ENCODE results near the gene RHOG.
"Not testable (repeated sequence)": the region's sequence is repeated elsewhere in the genome, so short reads cannot be mapped to it uniquely, and the experiment has no call there.

Gene RHOG

DNA sequence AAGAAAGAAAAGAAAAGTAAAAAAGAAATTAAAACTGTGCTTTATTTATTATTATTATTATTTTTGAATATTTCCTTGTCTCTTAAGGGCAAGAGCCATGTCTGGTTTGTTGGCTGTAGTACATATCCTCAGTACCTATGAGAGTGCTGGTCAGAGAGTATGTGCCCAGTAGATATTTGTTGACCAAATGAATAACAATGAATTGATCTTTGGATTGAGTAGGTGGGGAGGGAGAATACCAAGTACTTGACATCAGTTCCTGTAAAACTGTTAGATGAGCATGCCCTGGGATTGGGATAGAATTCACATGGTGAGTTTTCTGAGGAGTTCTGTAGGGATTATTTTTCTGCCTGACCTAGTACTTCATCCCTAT lies 26.1 kb upstream of the RHOG start:
- Mint-ChIP-seq H3K27ac (peak overlapping the region; percentile 84), H3K4me3 (peak overlapping the region; percentile 69), H3K27me3 (no peaks in the 10 kb centered on the region), H3K9me3 (no peaks in the 10 kb centered on the region), H3K36me3 (peaks cover 4% of the 10 kb centered on the region), H3K4me1 (peaks cover 96% of the 10 kb centered on the region)

DNA sequence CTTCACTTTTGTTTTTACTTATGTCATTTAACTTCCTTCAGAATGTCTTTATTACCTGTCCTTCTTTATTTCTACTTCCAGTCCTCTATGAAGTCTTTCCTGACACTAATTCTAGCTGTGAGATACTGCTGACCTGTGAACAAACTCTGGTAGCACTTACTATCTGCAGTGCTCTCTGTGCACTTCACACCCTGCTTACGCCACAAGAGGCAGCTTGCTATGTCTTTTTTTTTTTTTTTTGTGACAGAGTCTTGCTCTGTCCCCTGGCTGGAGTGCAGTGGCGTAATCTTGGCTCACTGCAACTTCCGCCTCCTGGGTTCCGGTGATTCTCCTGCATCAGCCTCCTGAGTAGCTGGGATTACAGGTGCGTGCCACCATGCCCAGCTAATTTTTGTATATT lies 25.4 kb upstream of the RHOG start:
- Mint-ChIP-seq H3K4me1 (peaks cover 96% of the 10 kb centered on the region), H3K4me3 (peak overlapping the region; percentile 63), H3K36me3 (peaks cover 2% of the 10 kb centered on the region), H3K27me3 (no peaks in the 10 kb centered on the region), H3K27ac (peak overlapping the region; percentile 87), H3K9me3 (no peaks in the 10 kb centered on the region)

DNA sequence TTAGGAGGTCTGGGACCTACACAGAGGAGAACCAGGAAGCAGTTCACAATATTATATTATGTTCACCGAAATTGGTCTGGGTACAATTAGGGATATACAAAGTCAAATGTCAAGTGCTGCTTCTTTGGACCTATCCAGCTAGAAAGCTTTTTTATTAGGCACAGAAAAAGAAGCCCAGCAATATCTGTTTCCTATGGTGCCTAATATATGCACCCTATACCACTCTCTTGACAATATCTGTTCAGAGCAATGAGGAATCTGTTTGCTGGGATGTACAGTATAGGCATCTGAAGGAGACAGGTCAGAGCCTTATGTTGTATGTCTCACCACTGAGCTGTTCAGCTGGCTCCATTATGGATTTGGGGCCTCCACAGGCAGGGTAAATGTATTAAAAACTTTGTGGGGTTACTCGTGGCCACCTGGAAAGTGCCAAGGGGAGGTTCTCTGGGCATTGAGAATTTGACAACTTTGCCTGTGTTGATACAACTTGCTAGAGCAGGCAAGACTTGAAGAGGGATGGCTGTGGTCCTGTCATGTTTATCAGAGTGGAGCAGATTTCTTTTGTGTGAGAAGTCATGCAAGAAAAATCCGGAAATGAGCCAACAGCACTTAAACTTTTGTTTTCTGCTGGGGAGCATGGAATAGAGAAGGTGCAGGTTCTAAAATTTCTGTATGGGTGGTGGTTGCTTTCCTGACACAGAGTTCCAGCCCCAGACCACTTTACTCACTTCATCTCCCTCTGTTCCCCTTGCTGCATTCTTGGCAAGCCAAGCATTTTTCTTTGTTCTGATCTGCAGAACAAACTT lies 24.8 kb upstream of the RHOG start:
- Mint-ChIP-seq H3K4me1 (peaks cover 95% of the 10 kb centered on the region), H3K4me3 (peak overlapping the region; percentile 63), H3K9me3 (no peaks in the 10 kb centered on the region), H3K27me3 (no peaks in the 10 kb centered on the region), H3K36me3 (peaks cover 2% of the 10 kb centered on the region), H3K27ac (peak overlapping the region; percentile 87)

DNA sequence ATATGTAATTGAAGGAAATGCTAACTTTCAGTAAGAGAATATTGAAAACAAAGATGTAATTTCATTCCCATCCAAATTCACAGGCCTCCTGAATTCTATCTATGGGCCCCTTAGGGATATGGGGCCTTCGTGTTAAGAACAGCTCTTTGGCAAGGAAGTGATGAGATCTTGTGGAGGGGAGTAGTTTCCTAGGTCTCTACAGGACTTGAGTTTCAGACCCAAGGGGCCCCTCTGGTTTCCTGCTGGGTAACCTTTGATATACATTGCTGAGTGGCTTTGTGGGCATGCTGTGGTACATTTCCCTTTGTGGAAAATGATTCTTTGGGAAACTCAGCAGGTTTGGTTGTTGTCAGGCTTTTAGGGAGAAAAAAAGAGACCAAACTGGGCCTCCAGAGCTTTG lies 20.9 kb upstream of the RHOG start:
- no peaks in the 10 kb centered on the region for H3K27me3 Mint-ChIP-seq
- peaks cover 2% of the 10 kb centered on the region for H3K36me3 Mint-ChIP-seq
- peaks cover 90% of the 10 kb centered on the region for H3K4me1 Mint-ChIP-seq
- H3K9me3 Mint-ChIP-seq, result no peaks in the 10 kb centered on the region
- H3K4me3 Mint-ChIP-seq, result peak overlapping the region; percentile 98
- peak overlapping the region; percentile 87 for H3K27ac Mint-ChIP-seq

DNA sequence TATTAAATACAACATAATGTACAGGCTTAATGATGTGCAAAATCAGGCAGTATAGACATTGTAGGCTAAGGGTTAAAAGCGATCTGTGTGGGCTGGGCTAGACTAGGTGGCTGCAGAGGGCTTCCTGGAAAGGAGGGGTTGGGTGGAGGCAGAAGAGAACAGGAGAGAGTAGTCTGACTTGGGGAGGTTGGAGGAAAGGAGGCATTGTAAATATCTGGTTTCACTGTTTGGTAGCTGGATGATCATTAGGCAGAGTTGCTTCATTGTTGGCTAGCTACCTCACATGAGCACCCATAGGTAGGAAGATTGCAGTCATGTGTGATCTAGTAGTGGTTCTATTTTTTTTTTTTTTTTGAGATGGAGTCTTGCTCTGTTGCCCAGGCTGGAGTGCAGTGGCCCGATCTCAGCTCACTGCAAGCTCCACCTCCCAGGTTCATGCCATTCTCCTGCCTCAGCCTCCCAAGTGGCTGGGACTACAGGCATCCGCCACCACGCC lies 20.2 kb upstream of the RHOG start:
- Mint-ChIP-seq H3K4me3 (peak overlapping the region; percentile 98), H3K4me1 (peaks cover 83% of the 10 kb centered on the region), H3K27ac (peak overlapping the region; percentile 89)
- not testable (repeated sequence) for H3K36me3 Mint-ChIP-seq, H3K27me3 Mint-ChIP-seq, H3K9me3 Mint-ChIP-seq

DNA sequence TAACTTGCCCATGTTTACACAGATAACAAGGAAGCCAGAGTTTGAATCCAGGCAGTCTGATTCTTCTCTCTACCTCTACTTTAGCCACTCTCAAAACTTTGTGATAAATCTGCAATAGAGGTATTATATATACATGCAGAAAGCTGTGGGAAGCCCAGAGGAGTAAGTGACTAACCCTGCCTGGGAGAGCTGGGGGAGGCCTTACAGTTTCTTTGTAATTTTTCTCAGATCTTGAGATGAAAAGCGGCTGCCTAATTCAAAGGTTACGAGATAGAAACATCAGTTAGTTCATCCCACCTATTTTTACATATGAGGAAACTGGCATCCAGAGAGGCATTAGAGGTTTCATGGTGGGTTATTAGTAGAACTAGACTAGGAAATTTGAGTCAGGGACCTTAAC lies 19.6 kb upstream of the RHOG start:
- Mint-ChIP-seq H3K4me3 (peak overlapping the region; percentile 98), H3K27me3 (no peaks in the 10 kb centered on the region), H3K27ac (peak overlapping the region; percentile 89), H3K9me3 (no peaks in the 10 kb centered on the region), H3K36me3 (peaks cover 2% of the 10 kb centered on the region), H3K4me1 (peaks cover 77% of the 10 kb centered on the region)

DNA sequence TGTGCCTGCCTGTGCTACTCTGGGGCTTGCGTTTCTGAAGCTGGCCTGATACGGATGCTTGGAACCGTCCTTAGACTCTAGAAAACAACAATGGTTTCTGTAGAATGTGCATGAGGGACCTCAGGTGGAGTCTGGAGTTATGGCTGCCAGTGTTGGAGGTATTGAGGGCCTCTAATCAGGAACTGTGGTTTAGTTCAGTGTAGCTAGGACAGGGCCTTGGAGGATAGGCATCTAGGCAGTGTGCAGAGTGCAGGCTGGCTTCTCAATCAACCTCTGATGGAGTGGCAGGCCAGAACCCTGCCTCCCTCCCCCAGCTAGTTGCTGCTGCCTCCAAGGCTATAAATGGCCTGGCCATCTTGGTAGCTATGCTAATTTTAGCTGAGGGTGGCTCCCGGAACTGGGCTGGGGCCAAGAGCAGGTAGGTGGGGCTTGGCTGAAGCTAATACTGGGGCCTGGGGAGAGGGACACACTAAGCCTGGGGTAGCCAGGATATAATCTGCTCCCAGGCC lies 18.7 kb upstream of the RHOG start:
- H3K9me3 Mint-ChIP-seq, result no peaks in the 10 kb centered on the region
- H3K27ac Mint-ChIP-seq, result peak overlapping the region; percentile 89
- H3K27me3 Mint-ChIP-seq, result no peaks in the 10 kb centered on the region
- peaks cover 2% of the 10 kb centered on the region for H3K36me3 Mint-ChIP-seq
- peak overlapping the region; percentile 98 for H3K4me3 Mint-ChIP-seq
- H3K4me1 Mint-ChIP-seq, result peaks cover 72% of the 10 kb centered on the region

DNA sequence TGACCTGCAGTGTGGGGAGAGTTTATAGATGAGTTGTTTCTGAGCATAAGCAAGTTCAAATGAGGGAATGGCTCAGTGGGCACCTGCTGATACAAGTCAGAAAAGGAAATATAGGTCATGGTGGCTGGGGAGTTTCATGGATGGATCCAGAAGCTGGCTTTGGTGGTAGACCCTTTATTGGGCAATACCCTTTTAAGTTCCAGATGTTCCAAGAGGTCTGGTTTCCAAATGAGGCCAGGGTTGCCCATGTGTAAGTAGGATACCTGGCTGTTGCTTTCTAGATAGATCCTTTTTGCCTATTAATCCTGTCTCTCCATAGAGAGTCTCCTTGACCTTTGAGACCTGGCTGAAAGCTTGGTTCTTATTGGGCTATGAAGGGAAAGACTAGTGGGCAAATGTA lies 16.9 kb upstream of the RHOG start:
- Mint-ChIP-seq H3K27me3 (no peaks in the 10 kb centered on the region), H3K36me3 (peaks cover 1% of the 10 kb centered on the region), H3K4me3 (peak overlapping the region; percentile 98), H3K27ac (peak overlapping the region; percentile 95), H3K4me1 (peaks cover 76% of the 10 kb centered on the region), H3K9me3 (no peaks in the 10 kb centered on the region)

DNA sequence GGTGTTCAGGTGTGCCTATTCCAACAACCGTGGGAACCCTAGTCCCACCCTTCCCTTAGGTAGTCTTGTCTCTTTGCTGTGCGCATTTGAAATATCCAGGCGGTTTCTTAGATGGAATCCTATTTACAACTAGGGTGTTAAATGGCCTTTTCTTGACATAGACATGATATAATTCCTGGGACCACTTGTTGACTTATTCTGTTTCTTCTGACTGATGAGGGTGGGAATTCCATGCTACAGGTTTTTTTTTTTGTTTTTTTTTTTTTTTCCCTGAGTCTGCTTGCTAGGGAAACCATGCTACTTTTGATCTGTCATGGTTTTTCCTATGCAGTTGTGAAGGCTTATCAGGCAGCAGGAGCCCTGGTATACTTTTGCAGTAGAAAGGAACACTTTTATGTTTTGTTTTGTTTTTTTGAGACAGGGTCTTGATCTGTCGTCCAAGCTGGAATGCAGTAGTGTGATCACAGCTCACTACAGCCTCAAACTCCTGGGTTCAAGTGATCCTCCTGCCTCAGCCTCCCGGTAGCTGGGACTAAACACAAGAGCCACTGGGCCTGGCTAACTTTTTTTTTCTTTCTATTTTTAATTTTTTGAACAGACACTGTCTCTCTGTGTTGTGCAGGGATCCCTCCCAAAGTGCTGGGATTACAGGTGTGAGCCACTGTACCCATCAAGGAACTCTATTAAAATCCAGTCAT lies 16.2 kb upstream of the RHOG start:
- peaks cover 1% of the 10 kb centered on the region for H3K36me3 Mint-ChIP-seq

DNA sequence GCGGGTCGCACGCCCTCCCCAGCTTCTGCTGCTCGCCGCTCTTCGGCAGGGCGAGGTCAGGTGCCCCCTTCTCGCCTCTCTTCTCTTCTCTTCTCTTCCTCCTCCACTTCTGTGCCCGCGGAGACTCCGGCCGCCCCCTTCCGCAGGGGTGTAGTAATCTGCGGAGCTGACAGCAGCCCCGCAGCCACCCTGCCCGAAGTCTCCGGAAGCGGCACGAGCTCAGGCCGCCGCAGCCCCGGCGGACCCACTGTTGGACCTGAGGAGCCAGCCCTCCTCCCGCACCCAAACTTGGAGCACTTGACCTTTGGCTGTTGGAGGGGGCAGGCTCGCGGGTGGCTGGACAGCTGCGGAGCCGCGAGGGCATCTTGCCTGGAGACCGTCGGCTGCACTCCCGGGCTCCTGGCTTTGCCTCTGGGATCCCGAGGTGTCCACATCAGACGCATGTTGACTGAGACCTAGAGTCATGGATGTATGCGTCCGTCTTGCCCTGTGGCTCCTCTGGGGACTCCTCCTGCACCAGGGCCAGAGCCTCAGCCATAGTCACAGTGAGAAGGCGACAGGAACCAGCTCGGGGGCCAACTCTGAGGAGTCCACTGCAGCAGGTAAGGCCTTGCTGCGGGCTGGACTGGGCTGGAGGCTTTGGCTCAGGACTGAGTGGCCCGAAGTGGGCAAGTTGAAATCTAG lies 15.2 kb upstream of the RHOG start:
- Mint-ChIP-seq H3K4me1 (peaks cover 68% of the 10 kb centered on the region), H3K36me3 (no peaks in the 10 kb centered on the region), H3K27ac (peak overlapping the region; percentile 97), H3K4me3 (peak overlapping the region; percentile 98), H3K9me3 (no peaks in the 10 kb centered on the region), H3K27me3 (no peaks in the 10 kb centered on the region)

More for the DNA sequence above, 16.2 kb upstream of the RHOG start:
- Mint-ChIP-seq H3K4me3 (peak overlapping the region; percentile 98), H3K27ac (peak overlapping the region; percentile 97), H3K9me3 (no peaks in the 10 kb centered on the region), H3K27me3 (no peaks in the 10 kb centered on the region), H3K4me1 (peaks cover 74% of the 10 kb centered on the region)

DNA sequence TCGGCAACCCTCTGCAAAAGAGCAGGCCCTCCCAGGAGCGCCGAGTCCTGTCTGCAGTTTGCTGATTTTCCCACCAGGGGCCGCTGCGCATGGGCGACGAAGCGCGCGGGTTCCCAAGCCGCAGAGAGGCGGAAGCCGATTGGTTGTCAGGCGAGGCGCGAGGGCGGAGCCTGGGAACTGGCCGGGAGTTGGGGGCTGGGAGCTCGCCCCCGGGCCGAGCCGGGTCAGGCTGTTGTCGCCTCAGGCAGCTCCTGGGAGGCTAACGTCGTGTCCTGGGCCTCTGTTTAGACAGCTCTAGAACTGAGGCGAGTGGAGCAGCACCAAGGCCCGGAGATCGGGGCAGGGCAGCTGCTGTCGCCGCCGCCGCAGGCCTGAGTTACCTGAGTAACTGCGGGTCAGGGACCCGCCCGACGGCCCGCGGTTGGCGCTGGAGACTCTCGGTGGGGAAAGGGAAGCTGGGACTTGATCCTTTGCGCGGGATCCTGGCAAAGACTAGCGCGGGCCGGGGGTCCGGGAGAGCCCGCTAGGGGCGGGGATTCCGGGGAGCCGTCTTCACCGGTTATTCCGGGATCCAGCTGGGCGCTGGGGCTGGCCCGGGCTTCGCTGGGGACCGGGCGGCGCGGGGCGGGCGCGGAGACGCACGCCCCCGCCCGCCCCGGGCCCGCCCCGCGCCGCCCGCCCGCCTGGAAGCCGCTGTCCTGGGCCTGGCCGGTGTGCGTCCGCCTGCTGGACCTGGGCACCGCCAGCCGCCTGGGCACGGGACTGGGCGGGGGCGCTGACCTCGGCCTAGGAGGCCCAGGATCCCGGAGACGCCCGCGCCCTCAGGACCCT lies 14.4 kb upstream of the RHOG start, which contains the start of gene STIM1:
TSS of gene STIM1 (plus strand) at position 688 of the 831 bp plus-strand sequence. CDS start 607 bp downstream, outside the sequence.
- Mint-ChIP-seq H3K4me3 (peak within 1 kb of the TSS; percentile 98), H3K36me3 (no peaks in the 10 kb centered on the region), H3K4me1 (peaks cover 61% of the 10 kb centered on the region), H3K9me3 (no peaks in the 10 kb centered on the region), H3K27ac (peak within 1 kb of the TSS; percentile 98), H3K27me3 (no peaks in the 10 kb centered on the region)

DNA sequence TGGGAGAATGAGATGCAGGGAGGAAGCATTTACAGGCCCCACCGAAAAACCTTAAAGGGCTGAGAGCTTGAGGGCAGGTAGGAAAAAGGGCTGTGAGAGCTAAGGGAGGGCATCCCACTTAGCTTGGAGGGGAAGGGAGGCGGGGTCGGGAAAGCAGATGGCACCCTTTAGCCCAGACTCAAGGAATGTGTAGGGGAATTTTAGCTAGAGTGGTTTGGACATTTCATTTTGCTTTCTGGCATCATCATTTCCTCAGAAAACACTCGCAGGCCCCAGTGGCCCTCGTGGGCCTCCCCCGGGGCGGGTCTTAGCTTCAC lies 13.9 kb upstream of the RHOG start:
- Mint-ChIP-seq H3K9me3 (no peaks in the 10 kb centered on the region), H3K27me3 (no peaks in the 10 kb centered on the region), H3K36me3 (no peaks in the 10 kb centered on the region), H3K27ac (peak overlapping the region; percentile 98), H3K4me1 (peaks cover 55% of the 10 kb centered on the region), H3K4me3 (peak overlapping the region; percentile 88)

DNA sequence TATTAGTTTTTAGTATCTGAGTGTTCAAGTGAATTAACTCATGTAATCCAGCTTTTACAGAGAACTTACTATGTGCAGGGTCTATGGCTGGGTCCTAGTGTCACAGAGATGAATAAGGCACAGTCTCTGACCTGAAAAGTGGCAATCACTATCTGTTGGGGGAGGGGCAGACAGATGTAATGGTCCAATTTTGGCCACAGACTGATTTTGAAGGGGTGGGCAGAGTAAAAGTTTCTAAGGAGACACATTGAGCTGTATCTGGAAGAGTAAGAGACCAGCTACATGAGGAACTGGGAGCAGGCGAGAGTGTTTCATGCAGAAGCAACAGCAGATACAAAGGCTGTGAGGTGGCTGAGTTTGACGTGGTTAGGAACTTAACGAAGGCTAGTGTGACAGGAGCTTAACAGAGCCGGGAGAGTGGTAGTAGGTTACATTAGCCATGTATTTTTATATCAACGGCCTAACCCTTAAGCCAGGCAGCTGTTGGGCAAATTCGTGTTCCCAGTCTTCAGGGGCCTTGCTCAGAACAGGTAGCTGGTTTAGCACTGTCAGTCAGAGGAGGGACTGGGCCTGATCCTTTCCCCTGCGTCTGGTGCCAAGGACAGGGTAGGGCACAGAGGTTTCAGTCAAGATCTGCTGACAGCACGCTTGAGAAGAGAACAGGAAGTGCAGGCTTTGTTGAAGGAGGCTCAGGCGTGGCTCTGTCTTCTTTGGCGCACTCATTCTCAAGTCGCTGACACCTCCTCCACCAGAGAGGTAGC lies 13.3 kb upstream of the RHOG start:
- peak overlapping the region; percentile 88 for H3K4me3 Mint-ChIP-seq
- no peaks in the 10 kb centered on the region for H3K9me3 Mint-ChIP-seq
- H3K27ac Mint-ChIP-seq, result peak overlapping the region; percentile 98
- no peaks in the 10 kb centered on the region for H3K27me3 Mint-ChIP-seq
- no peaks in the 10 kb centered on the region for H3K36me3 Mint-ChIP-seq
- peaks cover 54% of the 10 kb centered on the region for H3K4me1 Mint-ChIP-seq

DNA sequence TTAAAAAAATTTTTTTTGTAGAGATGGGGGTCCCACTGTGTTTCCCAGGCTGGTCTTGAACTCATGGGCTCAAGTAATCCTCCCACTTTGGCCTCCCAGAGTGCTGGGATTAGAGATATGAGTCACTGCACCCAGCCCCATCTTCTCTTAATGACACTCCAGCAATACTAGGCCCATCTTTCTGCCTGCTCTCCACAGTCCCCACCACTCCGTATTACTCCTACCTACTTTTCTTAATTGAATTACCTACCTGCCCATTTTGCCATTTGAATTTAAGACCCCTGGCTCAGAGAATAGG lies 12.7 kb upstream of the RHOG start:
- Mint-ChIP-seq H3K9me3 (no peaks in the 10 kb centered on the region), H3K36me3 (no peaks in the 10 kb centered on the region), H3K27me3 (no peaks in the 10 kb centered on the region), H3K4me1 (peaks cover 54% of the 10 kb centered on the region), H3K4me3 (peak overlapping the region; percentile 88), H3K27ac (peak overlapping the region; percentile 98)
